Heart right ventricle (tissue), 16 donors: ENCODE measurements around the gene GFER. TPM values are rescaled to one million over a fixed set of nuclear protein-coding genes. Genes with fewer than 3 reads are reported as not detected.
A peak's percentile ranks its signal among the peaks of the same experiment; 100 is the strongest.

Experiments used
- ATAC-seq, 8 donors: fragments of 200-7000 bp; cut with Tn5 transposase; one replicate each; pipeline ENCODE4 v1.9.1; 2020; ENCODE audit warnings: mild to moderate bottlenecking in 8 of 8, moderate library complexity in 8 of 8, moderate number of reproducible peaks in 1 of 8
- DNase-seq, 2 donors: peaks; one replicate each; pipeline ENCODE4 v3.0.0-alpha.2; 2020
- H3K27ac ChIP-seq, 10 donors: fragments of 200-600 bp; sonication (generic) in 2 of 10; one replicate each; pipeline versions ENCODE4 v1.5.0 to v1.8.0; 2020 to 2022; ENCODE audit warnings: mild to moderate bottlenecking in 3 of 10
- H3K27me3 ChIP-seq, 7 donors: fragments of 200-600 bp; one replicate each; pipeline ENCODE4 v1.8.0; 2021 to 2022; ENCODE audit warnings: mild to moderate bottlenecking in 2 of 7
- H3K36me3 ChIP-seq, 9 donors: fragments of 200-600 bp; sonication (generic) in 1 of 9; one replicate each; pipeline versions ENCODE4 v1.5.0 to v1.8.0; 2020 to 2022; ENCODE audit warnings: mild to moderate bottlenecking in 2 of 9
- H3K4me1 ChIP-seq, 9 donors: fragments of 200-600 bp; sonication (generic) in 1 of 9; one replicate each; pipeline versions ENCODE4 v1.5.0 to v1.8.0; 2020 to 2022; ENCODE audit warnings: mild to moderate bottlenecking in 4 of 9
- H3K4me3 ChIP-seq, 10 donors: fragments of 200-600 bp; sonication (generic) in 2 of 10; one replicate each; pipeline versions ENCODE4 v1.5.0 to v1.8.0; 2020 to 2022; ENCODE audit warnings: mild to moderate bottlenecking in 7 of 10, moderate library complexity in 2 of 10
- H3K9me3 ChIP-seq, 11 donors: fragments of 200-600 bp in 10 of 11; sonication (generic) in 2 of 11; one replicate each; pipeline versions ENCODE4 v1.5.0 to v1.8.0; 2013 to 2022; ENCODE audit warnings: mild to moderate bottlenecking in 2 of 11, control low read depth in 1 of 11, moderate library complexity in 1 of 11
- CTCF ChIP-seq, 9 donors: fragments of 200-600 bp; sonication (generic) in 2 of 9; IDR thresholded peaks; one replicate each; pipeline versions ENCODE4 v1.5.0 to v1.8.0; 2021 to 2022; ENCODE audit warnings: antibody characterized with exemption in 9 of 9, mild to moderate bottlenecking in 5 of 9, moderate library complexity in 1 of 9
- WGBS, 2 donors: extraction: QIAGEN DNeasy Blood & Tissue Kit; methylation state at CpG; one replicate each; pipeline ENCODE4 v1.1.7; 2013; ENCODE audit warnings: inconsistent platforms in 1 of 2; 5-methylcytosine and 5-hydroxymethylcytosine counted together
- intact Hi-C, 10 donors: fragments of 100-400 bp; cut with DNase I; formaldehyde crosslinking; loops; one replicate each; pipeline versions ENCODE4 v1.11.1 to v1.14.2; 2022
- polyA plus RNA-seq, 2 donors: library from polyadenylated mRNA; stranded (reverse); fragments of 200-250 nt; gene quantifications; one replicate each; pipeline ENCODE4 v1.2.3, GENCODE V29; 2013
- total RNA-seq, 10 donors: library from RNA; stranded (reverse); fragmentation: NEBNext Ultra II Directional in 3 of 10; extraction: Animal tissue kit (Norgen Biotek cat#: 25700) in 3 of 10; gene quantifications; one replicate each; pipeline versions ENCODE4 v1.2.1 to v1.2.4, GENCODE V29; 2021 to 2023
- donor health status: Arrhythmogenic right ventricular cardiomyopathy.
- donor health status: ischemic (EF 13 %, LVEDD 7.1; RV severe dilation, severe dysfunction).
- donor health status: healthy with polysubstance abuse.
- donor health status: DM: no; HTN: yes; CAD: no.
- donor health status: DM: no; HTN: no; CAD: no.
- donor health status: ischemic (EF 25% LVEDD 6.9; RV normal size, moderate dysfunction).
- donor health status: ischemic (EF 25% LVEDD 5.7; RV mildly dilated, moderate dysfunction).
- donor health status: healthy.
- donor health status: DM: yes; HTN: yes; CAD: no.
- donor health status: Ischemic cardiomyopathy.
- donor health status: ischemic (EF 35%, LVEDD 5.7; RV mildly dilated, moderate dysfunction).
- donor health status: nonischemic (EF 11% LVEDD 7.7; RV severe dilation, severe dysfunction).
- donor health status: DM: yes; HTN: yes; CAD: no.
- donor health status: PGD.
- donor health status: ischemic (EF 29% LVEDD 5.4; RV normal size, mild dysfunction).
- donor health status: nonischemic (EF 23%, LVEDD 6.1; RV moderate dilation, normal function).

The GFER gene
- total and polyA plus RNA-seq, 12 donors: 14.7 to 65.6 (median 24.8) TPM

DNA sequence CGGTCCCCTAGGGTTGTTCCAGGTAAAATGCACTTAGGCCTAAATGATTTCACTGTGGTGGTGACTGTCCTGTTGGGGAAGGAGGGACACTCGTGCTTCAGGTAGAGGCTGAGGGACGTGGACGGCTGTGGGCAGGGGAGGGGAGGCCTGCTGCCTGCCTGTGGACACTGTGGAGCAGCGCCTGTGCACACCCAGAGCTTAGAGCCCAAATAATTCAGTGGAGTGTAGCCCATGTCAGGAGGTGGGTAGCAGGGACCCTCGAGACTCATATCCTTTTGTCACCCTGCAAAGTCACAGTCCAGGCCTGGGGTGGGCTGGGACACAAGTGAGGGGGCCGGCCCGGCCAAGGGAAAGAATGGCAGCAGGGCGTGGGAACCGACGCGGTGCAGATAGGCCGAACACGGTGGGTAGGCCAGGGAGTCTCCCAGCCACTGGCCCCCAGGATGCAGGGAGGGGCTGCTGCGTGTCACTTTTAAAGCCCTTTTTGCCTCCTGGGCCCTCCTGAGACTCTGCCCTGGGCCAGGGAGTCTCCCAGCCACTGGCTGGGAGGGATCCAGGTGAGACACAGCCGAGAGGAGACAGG, 42.0 kb downstream of the GFER start:
- H3K27ac ChIP-seq: peak overlapping the region; percentile 74 to 98 (median 90)
- peaks cover 0 to 47% (median 9%) of the 10 kb centered on the region in 7 donors for H3K27me3 ChIP-seq
- TF ChIP-seq CTCF (IDR thresholded peaks at IDR 0.05): no peak
- H3K4me1 ChIP-seq: peaks cover 17 to 78% (median 54%) of the 10 kb centered on the region in 9 donors
- intact Hi-C loops: loop anchor here in 1 of 10 donors (10.0 kb wide), 2 partner anchors 59 to 229 kb away; partner anchors contain the start of gene ECI1
- DNase-seq: peak in 1 of 2 donors; percentile 14
- H3K9me3 ChIP-seq: no peaks in the 10 kb centered on the region
- H3K36me3 ChIP-seq: peaks cover 0 to 18% (median 0%) of the 10 kb centered on the region in 9 donors
- ATAC-seq: no peak
- peak overlapping the region in 9 of 10 donors; percentile 51 to 94 (median 85) for H3K4me3 ChIP-seq
- WGBS, 2 donors: 66 to 67% methylated on average over 15 to 16 of the region's 16 CpGs

DNA sequence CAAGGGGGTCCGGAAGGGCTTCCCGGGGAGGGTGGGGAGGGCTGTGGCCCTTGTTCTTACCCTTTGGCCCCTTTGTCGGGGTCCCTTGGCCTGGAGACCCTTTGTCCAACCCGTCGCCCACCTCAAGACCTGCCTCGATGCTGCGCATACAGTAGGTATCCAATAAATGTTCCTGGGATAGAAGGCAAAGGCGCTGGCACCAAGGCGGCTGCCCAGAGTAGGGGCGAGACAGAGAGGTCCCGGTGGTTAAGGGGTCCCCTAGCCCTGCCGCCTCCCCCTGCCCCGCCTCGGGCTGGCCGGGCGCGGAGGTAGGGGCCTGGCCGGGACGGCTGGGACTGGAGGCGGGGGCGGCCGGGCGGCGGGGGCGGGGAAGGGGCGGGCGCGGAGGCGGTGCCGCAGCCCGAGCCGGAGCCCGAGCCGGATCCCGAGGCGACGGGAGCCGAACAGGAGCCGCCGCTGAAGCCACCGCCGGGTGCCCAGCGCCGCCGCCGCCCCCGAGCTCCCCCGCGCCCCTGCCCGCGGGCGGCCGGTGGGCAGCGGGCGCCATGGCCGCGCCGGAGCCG, 42.5 kb downstream of the GFER start, which contains the start of gene NHERF2:
NHERF2 (plus strand) TSS at position 442 of the 563 bp plus-strand sequence; CDS start at position 546, 104 bp downstream.
- DNase-seq: peak; percentile 40 to 65
- intact Hi-C loops: loop anchor here in 1 of 10 donors (10.0 kb wide), 2 partner anchors 58 to 228 kb away; partner anchors contain the start of gene ECI1
- peak within 1 kb of the TSS; percentile 74 to 98 (median 94) for H3K27ac ChIP-seq

GRCh38 chr16:2027024-2028010, 43.3 kb downstream of the GFER start:
- DNase-seq (peak; percentile 36 to 49), ATAC-seq (no peak)
- WGBS, 2 donors: 6 to 9% methylated on average over 73 to 76 of the region's 76 CpGs
- H3K27me3 ChIP-seq: peaks cover 0 to 33% (median 0%) of the 10 kb centered on the region in 7 donors
- peak overlapping the region; percentile 29 to 94 (median 84) for H3K4me3 ChIP-seq
- peaks cover 18 to 91% (median 68%) of the 10 kb centered on the region in 9 donors for H3K4me1 ChIP-seq
- TF ChIP-seq CTCF (IDR thresholded peaks at IDR 0.05): no peak
- H3K9me3 ChIP-seq: no peaks in the 10 kb centered on the region
- intact Hi-C loops: loop anchor here in 1 of 10 donors (10.0 kb wide), 2 partner anchors 57 to 227 kb away; partner anchors contain the start of gene ECI1
- H3K27ac ChIP-seq: peak overlapping the region; percentile 72 to 98 (median 94)
- peaks cover 0 to 31% (median 5%) of the 10 kb centered on the region in 9 donors for H3K36me3 ChIP-seq

More for the DNA sequence above, 42.5 kb downstream of the GFER start, which contains the start of gene NHERF2:
- peaks cover 0 to 24% (median 0%) of the 10 kb centered on the region in 9 donors for H3K36me3 ChIP-seq
- peaks cover 0 to 41% (median 3%) of the 10 kb centered on the region in 7 donors for H3K27me3 ChIP-seq
- ATAC-seq: peak in 4 of 8 donors; percentile 6 to 23 (median 16)
- H3K4me1 ChIP-seq: peaks cover 17 to 83% (median 60%) of the 10 kb centered on the region in 9 donors
- 9 to 14% methylated on average over 28 to 58 of the region's 59 CpGs for WGBS, 2 donors
- H3K4me3 ChIP-seq: peak within 1 kb of the TSS; percentile 29 to 94 (median 84)
- TF ChIP-seq CTCF (IDR thresholded peaks at IDR 0.05): no peak
- H3K9me3 ChIP-seq: no peaks in the 10 kb centered on the region
